IPS-20b (cell line): ENCODE measurements around the gene TRIM75.
"Not testable (repeated sequence)": the region's sequence is repeated elsewhere in the genome, so short reads cannot be mapped to it uniquely, and the experiment has no call there.

Experiments
- H3K27ac ChIP-seq: one replicate; pipeline ENCODE4 v1.5.1; 2013; ENCODE audit warnings: low read length
- H3K27me3 ChIP-seq: 2 replicates; pipeline ENCODE4 v1.6.1; 2013; ENCODE audit warnings: mild to moderate bottlenecking, low read length, inconsistent platforms; ENCODE audit not compliant: insufficient read depth
- H3K36me3 ChIP-seq: 2 replicates; pipeline ENCODE4 v1.6.1; 2013; ENCODE audit warnings: low read depth, mild to moderate bottlenecking, inconsistent platforms, low read length, moderate library complexity; ENCODE audit not compliant: insufficient read depth
- H3K4me1 ChIP-seq: 2 replicates; pipeline ENCODE4 v1.6.1; 2013; ENCODE audit warnings: mild to moderate bottlenecking, control low read depth, inconsistent platforms, low read length, moderate library complexity; ENCODE audit not compliant: insufficient read depth
- H3K4me3 ChIP-seq: 2 replicates; pipeline ENCODE4 v1.5.1; 2013; ENCODE audit warnings: mild to moderate bottlenecking, low read length, inconsistent platforms
- H3K9ac ChIP-seq: 2 replicates; pipeline ENCODE4 v1.6.1; 2013; ENCODE audit warnings: low read depth, mild to moderate bottlenecking, inconsistent platforms, low read length, moderate library complexity
- H3K9me3 ChIP-seq: 2 replicates; pipeline ENCODE4 v1.6.1; 2013; ENCODE audit warnings: mild to moderate bottlenecking, low read depth, low read length, inconsistent platforms; ENCODE audit not compliant: insufficient read depth

TRIM75 gene

DNA sequence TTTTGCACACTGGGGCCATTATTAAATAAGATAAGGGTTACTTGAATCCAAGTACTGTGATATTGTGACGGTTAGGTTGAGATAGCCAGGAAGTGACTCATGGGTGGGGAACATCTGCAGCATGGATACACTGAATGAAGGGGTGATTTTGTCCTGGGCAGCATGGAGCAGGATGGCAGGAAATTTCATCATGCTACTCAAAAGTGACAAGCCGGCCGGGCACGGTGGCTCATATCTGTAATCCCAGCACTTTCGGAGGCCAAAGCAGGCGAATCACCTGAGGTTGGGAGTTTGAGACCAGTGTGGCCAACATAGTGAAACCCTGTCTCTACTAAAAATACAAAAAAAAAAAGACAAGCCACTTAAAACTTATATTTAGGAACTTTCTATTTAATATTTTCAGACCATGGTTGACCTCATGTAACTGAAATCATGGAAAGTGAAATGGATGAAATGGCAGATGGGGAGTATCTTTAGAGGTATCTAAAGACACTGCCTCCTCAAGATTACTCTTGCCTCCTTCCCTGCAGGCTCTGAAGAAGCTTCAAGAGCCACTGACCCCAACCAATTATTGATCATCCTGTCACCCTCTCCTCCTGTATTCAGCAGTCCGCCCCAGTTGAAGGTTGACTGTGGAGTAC lies 25.8 kb upstream of the TRIM75 start:
- Histone ChIP-seq H3K27me3 (no peaks in the 10 kb centered on the region), H3K27ac (no peak overlapping the region), H3K36me3 (no peaks in the 10 kb centered on the region), H3K4me1 (no peaks in the 10 kb centered on the region), H3K9me3 (no peaks in the 10 kb centered on the region), H3K9ac (no peak overlapping the region), H3K4me3 (no peak overlapping the region)

DNA sequence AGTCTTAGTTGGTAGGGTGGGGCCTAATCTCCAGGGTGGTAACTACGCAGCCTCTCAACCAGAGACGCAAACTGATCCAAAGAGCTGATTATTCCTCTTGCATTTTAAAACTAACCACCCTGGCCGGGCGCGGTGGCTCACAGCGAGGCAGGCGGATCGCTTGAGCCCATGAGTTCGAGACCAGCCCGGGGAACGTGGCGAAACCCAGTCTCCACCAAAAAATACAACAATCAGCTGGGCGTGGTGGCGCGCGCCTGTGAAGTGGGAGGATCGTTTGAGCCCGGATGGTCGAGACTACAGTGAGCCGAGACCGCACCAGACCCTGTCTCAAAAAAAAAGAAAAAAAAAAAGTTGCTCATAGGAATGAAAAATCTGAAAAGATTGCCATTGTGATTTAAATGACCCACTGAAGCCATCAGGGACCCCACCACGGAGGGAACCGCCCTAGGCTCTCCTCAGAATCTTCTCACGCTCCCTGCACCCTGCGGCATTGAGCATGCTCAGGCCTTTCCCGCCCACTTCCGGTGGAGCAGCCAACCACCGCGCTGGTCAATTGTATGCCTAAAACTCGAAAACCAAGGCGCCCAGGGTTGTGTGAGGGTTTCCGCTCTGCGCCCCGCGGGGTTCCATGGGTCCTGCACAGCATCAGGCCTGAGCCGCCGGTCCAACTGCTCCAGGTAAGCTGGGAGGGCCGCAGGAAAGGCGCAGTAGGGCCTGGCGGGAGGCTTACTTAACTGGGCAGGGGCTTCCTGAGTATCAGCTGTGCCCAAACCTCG lies 22.0 kb upstream of the TRIM75 start, which contains the start of gene TRIM60:
Gene TRIM60 (plus strand): TSS at position 564 of the 776 bp plus-strand sequence. CDS start 8,074 bp downstream, outside the sequence.
- no peak within 1 kb of the TSS for H3K4me3 ChIP-seq
- no peak within 1 kb of the TSS for H3K27ac ChIP-seq
- no peaks in the 10 kb centered on the region for H3K9me3 ChIP-seq
- H3K9ac ChIP-seq: no peak within 1 kb of the TSS
- no peaks in the 10 kb centered on the region for H3K4me1 ChIP-seq
- no peaks in the 10 kb centered on the region for H3K36me3 ChIP-seq
- no peaks in the 10 kb centered on the region for H3K27me3 ChIP-seq

DNA sequence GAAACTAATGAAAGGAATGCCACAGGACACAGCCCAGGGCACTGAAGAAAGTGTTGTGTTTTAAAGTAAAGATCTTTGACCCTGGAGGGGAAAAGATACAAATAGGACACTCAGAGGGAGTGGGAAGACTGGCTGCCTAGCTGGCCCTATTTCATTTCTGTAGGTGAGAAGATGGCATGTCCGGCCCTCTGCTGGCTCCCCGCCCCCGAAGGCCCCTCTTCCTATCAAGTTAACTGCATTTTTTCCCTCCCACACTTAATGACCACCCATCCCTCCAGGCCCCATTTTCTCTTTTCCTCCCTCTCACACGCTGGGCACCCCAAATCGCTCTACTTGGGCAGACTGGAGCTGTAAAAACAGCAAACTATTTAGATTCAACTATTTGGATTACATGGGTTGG lies 5.5 kb upstream of the TRIM75 start:
- no peaks in the 10 kb centered on the region for H3K27me3 ChIP-seq
- H3K4me1 ChIP-seq: no peaks in the 10 kb centered on the region
- H3K9ac ChIP-seq: no peak overlapping the region
- H3K4me3 ChIP-seq: no peak overlapping the region
- H3K27ac ChIP-seq: no peak overlapping the region
- no peaks in the 10 kb centered on the region for H3K9me3 ChIP-seq
- no peaks in the 10 kb centered on the region for H3K36me3 ChIP-seq

DNA sequence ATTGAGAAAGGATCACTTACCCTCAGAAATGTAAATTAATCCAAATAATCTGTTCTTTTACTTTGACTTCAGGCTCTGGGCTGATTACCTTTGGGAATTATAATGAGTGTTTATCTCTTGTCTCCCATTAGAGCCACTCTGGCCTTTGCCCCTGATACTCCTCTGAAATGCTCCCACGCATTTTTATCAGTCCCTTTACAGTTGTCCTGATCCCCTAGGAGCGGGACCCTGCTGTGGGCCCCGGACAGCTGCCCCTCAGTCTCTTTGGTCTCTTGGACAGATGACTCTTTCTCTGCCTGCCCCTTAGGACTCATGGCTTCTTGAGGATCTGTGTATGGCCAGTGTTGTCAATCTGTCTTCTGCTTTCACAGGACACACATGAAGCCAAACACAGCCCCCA lies 1.0 kb upstream of the TRIM75 start:
- H3K27ac ChIP-seq: no peak overlapping the region
- no peak overlapping the region for H3K9ac ChIP-seq
- H3K36me3 ChIP-seq: no peaks in the 10 kb centered on the region
- no peaks in the 10 kb centered on the region for H3K4me1 ChIP-seq
- H3K9me3 ChIP-seq: no peaks in the 10 kb centered on the region
- no peak overlapping the region for H3K4me3 ChIP-seq
- H3K27me3 ChIP-seq: no peaks in the 10 kb centered on the region

DNA sequence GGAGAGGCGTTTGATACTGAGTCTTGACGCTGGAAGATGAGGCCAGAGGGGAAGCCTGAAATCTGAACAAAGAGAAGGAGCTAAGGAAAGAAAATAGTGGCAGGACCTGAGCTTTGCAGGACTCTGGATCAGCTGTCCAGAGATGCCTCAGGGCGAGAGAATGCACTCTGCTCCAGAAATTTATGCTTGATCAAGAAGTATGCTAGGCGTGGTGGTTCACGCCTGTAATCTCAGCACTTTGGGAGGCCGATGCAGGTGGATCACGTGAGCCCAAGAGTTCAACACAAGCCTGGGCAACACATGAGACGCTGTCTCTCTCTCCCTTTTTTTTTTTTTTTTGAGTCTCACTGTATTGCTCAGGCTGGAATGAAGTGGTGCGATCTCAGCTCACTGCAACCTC lies 1.9 kb downstream of the TRIM75 start:
- Histone ChIP-seq H3K27ac (no peak overlapping the region), H3K4me3 (no peak overlapping the region)

DNA sequence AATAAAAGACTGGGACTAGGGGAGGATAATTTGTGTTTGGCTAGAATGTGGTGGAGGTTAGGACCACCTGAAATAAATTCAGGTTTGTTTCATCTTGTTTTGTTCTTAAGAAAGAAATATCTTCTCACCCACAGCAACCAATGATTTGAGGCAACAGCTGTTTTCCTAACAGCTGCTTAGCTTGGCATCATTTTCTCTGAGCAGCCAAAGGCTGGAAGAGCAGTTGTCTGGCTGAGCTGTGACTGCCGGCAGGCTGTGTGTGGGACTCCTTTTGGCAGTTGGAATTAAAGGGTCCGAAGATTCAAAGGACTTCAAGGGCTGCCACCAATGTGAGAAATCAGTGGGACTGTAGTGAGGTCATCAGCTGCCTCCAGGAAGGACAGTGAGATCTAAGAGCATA lies 5.0 kb downstream of the TRIM75 start:
- Histone ChIP-seq H3K9me3 (no peaks in the 10 kb centered on the region), H3K36me3 (no peaks in the 10 kb centered on the region), H3K4me1 (no peaks in the 10 kb centered on the region), H3K4me3 (no peak overlapping the region), H3K27me3 (no peaks in the 10 kb centered on the region), H3K9ac (no peak overlapping the region), H3K27ac (no peak overlapping the region)

More for the DNA sequence above, 1.9 kb downstream of the TRIM75 start:
- no peaks in the 10 kb centered on the region for H3K4me1 ChIP-seq
- no peaks in the 10 kb centered on the region for H3K9me3 ChIP-seq
- H3K27me3 ChIP-seq: no peaks in the 10 kb centered on the region
- H3K9ac ChIP-seq: no peak overlapping the region
- no peaks in the 10 kb centered on the region for H3K36me3 ChIP-seq

DNA sequence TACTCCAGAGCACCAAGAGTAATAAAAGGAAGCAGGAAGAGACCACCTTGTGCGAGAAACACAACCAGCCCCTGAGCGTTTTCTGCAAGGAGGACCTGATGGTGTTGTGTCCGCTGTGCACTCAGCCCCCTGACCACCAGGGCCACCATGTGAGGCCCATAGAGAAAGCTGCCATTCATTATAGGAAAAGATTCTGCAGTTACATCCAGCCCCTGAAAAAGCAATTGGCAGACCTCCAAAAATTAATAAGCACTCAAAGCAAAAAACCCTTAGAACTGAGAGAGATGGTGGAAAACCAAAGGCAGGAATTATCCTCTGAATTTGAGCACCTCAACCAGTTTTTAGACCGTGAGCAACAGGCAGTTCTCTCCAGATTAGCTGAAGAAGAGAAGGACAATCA lies 5.7 kb downstream of the TRIM75 start:
- Histone ChIP-seq H3K36me3 (no peaks in the 10 kb centered on the region), H3K4me3 (no peak overlapping the region), H3K9me3 (no peaks in the 10 kb centered on the region), H3K4me1 (no peaks in the 10 kb centered on the region), H3K27ac (no peak overlapping the region), H3K9ac (no peak overlapping the region), H3K27me3 (no peaks in the 10 kb centered on the region)

DNA sequence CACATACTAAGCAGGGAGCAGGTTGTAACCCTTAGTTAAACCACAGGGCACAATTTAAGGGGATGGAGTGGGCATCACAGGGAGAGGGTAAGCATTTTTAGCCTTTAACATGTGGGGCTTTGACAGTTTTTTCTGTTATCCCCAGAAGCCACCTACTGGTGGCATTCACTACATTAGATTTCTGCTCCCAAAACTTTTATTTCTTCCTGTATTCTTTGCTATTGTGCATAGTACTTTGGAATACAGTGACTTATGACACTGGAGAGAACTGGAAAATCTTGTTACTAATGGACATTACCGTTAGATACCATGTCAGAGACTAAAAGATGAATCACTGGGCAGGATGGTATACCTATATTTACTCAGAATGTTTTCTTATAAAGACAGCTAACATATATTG lies 7.3 kb downstream of the TRIM75 start:
- no peaks in the 10 kb centered on the region for H3K9me3 ChIP-seq
- H3K27me3 ChIP-seq: no peaks in the 10 kb centered on the region
- H3K9ac ChIP-seq: no peak overlapping the region
- H3K36me3 ChIP-seq: no peaks in the 10 kb centered on the region
- H3K4me1 ChIP-seq: no peaks in the 10 kb centered on the region
- no peak overlapping the region for H3K27ac ChIP-seq
- no peak overlapping the region for H3K4me3 ChIP-seq

DNA sequence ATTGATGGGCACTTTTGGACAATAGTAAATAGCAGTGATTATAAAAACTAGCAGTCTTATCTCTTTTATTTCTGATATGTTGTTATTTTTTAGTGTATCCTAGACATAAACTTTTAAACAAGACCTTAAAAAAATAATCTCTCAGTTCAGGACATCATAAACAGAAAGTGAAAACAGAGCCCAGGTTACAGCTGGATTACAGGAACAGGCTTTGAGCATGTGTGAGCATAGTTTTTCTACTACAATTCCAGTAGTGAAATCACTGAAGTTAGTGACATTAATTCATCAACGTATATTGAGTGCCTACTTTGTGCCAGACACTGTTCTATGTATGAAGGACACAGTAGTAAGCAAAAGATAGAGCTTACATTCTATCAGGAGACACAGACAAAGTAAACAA lies 16.9 kb downstream of the TRIM75 start:
- Histone ChIP-seq H3K4me1 (no peaks in the 10 kb centered on the region), H3K4me3 (no peak overlapping the region), H3K27me3 (no peaks in the 10 kb centered on the region), H3K27ac (no peak overlapping the region), H3K9ac (no peak overlapping the region), H3K9me3 (no peaks in the 10 kb centered on the region), H3K36me3 (no peaks in the 10 kb centered on the region)

DNA sequence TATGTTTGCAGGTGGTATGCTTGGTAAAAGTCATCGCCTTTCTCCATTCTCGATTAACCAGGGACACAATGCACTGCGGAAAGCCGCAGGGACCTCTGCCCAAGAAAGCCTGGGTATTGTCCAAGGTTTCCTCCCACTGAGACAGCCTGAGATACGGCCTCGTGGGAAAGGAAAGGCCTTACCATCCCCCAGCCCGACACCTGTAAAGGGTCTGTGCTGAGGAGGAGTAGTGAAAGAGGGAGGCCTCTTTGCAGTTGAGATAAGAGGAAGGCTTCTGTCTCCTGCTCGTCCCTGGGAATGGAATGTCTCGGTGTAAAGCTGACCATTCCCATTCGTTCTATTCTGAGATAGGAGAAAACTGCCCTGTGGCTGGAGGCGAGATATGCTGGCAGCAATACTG lies 19.7 kb downstream of the TRIM75 start:
- not testable (repeated sequence) for H3K27me3 ChIP-seq, H3K4me1 ChIP-seq, H3K9ac ChIP-seq, H3K4me3 ChIP-seq, H3K27ac ChIP-seq, H3K36me3 ChIP-seq, H3K9me3 ChIP-seq

DNA sequence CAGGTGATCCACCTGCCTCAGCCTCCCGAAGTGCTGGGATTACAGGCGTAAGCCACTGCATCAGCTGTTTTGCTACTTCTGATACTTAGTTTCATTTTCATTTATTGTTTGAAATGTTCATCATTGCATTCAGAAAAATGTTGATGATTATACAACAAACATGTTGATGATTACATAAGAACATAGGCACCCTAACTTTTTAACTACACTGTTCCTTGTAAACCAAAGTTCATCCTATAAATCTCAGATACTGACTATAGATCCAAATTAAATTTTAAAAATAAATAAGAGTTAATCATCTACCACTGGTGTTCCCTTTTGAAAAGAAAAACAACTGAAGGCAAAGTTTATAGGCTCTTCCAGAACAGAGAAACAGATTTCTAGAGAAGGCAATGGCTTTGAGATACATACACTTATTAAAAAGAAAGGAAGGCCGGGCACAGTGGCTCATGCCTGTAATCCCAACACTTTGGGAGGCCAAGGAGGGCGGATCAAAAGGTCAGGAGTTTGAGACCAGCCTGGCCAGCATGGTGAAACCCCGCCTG lies 23.4 kb downstream of the TRIM75 start:
- no peak overlapping the region for H3K9ac ChIP-seq
- H3K9me3 ChIP-seq: no peaks in the 10 kb centered on the region
- H3K36me3 ChIP-seq: peaks cover 15% of the 10 kb centered on the region
- H3K27ac ChIP-seq: no peak overlapping the region
- no peaks in the 10 kb centered on the region for H3K4me1 ChIP-seq
- H3K27me3 ChIP-seq: no peaks in the 10 kb centered on the region
- H3K4me3 ChIP-seq: no peak overlapping the region

DNA sequence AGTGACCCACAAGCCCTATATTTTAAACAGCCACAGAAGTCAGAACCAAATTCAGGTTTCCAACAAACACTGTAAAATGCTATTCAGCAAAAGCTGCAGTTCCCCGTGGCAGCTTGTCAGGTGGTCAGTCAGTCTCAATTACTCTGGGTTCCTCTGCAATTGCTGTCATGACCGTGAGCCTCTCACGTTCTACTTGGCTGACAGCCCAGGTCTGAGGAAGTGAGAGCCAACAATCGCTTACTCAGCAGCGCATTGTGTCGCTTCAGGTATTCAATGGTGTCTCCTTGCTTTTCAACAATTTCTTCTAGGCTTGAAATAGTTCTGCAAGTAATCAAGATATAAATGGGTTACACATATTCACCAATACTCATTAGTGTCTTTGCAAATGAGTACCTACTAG lies 25.8 kb downstream of the TRIM75 start:
- Histone ChIP-seq H3K9me3 (no peaks in the 10 kb centered on the region), H3K9ac (no peak overlapping the region), H3K27ac (no peak overlapping the region), H3K27me3 (no peaks in the 10 kb centered on the region), H3K36me3 (peaks cover 15% of the 10 kb centered on the region), H3K4me3 (no peak overlapping the region), H3K4me1 (no peaks in the 10 kb centered on the region)
